Activated CD8-positive, alpha-beta memory T cell treated with anti-CD3 and anti-CD28 coated beads, Interleukin-2, amount 50 U/mL, for 4 hours (primary cell): Measurements from ENCODE around the gene ELK3.

Experiments used
- DNase-seq: peaks from one replicate; pipeline ENCODE4 v3.0.0-alpha.2; 2020

The ELK3 gene

GRCh38 chr12:96213869-96214268 lies 19.7 kb downstream of the ELK3 start:
- no peak for DNase-seq

GRCh38 chr12:96215919-96216273 lies 21.7 kb downstream of the ELK3 start:
- DNase-seq, result no peak

GRCh38 chr12:96218989-96219678 lies 25.0 kb downstream of the ELK3 start:
- DNase-seq, result no peak

GRCh38 chr12:96219700-96220206 lies 25.6 kb downstream of the ELK3 start:
- no peak for DNase-seq

- DNase-seq, result no peak
Observed at GRCh38 chr12:96220902-96221301, 26.7 kb downstream of the ELK3 start.

- no peak for DNase-seq
Observed at GRCh38 chr12:96221391-96221790, 27.2 kb downstream of the ELK3 start.

GRCh38 chr12:96223411-96224218 lies 29.4 kb downstream of the ELK3 start:
- DNase-seq, result no peak

- no peak for DNase-seq
Observed at GRCh38 chr12:96224219-96224615, 30.0 kb downstream of the ELK3 start.

- no peak for DNase-seq
Observed at GRCh38 chr12:96225044-96225855, 31.1 kb downstream of the ELK3 start.

GRCh38 chr12:96225994-96226399 lies 31.8 kb downstream of the ELK3 start:
- no peak for DNase-seq

- no peak for DNase-seq
Observed at GRCh38 chr12:96226401-96226800, 32.2 kb downstream of the ELK3 start.

- DNase-seq, result no peak
Observed at GRCh38 chr12:96226801-96227348, 32.7 kb downstream of the ELK3 start.

GRCh38 chr12:96227365-96228106 lies 33.4 kb downstream of the ELK3 start:
- no peak for DNase-seq

- DNase-seq, result no peak
Observed at GRCh38 chr12:96228566-96229248, 34.5 kb downstream of the ELK3 start.

- DNase-seq, result no peak
Observed at GRCh38 chr12:96230646-96231045, 36.5 kb downstream of the ELK3 start.

- DNase-seq, result no peak
Observed at GRCh38 chr12:96233168-96233567, 39.0 kb downstream of the ELK3 start.

GRCh38 chr12:96233939-96234461 lies 39.8 kb downstream of the ELK3 start:
- no peak for DNase-seq

- no peak for DNase-seq
Observed at GRCh38 chr12:96234591-96235483, 40.7 kb downstream of the ELK3 start.

- no peak for DNase-seq
Observed at GRCh38 chr12:96235484-96235826, 41.3 kb downstream of the ELK3 start.

GRCh38 chr12:96236221-96236822 lies 42.1 kb downstream of the ELK3 start:
- no peak for DNase-seq
